RWPE1 (cell line): Measurements from ENCODE around the gene EXOC3L4.

Experiments used
- CTCF ChIA-PET: fragments of 350-600 bp; sonication (Branson Sonifier 250); formaldehyde crosslinking; extraction: SDS; loops from one replicate; lab custom pipeline; 2021; lab: Yijun Ruan, JAX
- POLR2A ChIA-PET: fragments of 400-600 bp; formaldehyde crosslinking; extraction: SDS; loops from one replicate; lab custom pipeline; 2020; ENCODE audit warnings: antibody characterized with exemption; ENCODE audit not compliant: low non-redundant PET; lab: Yijun Ruan, JAX
- DNase-seq: peaks from one replicate; pipeline ENCODE4 v3.0.0; 2012; ENCODE audit warnings: low spot score
- H3K27ac ChIP-seq: fragments of 450-650 bp; 2 replicates; pipeline ENCODE4 v1.5.1; 2017
- CTCF ChIP-seq: fragments of 450-650 bp; conservative IDR thresholded peaks from 2 replicates; pipeline ENCODE4 v1.5.1; 2017; ENCODE audit warnings: low read depth, mild to moderate bottlenecking

The EXOC3L4 gene

GRCh38 chr14:103081951-103082350, 12.6 kb upstream of the EXOC3L4 start:
- CTCF ChIA-PET = no interaction called here
- DNase-seq = no peak
- no peak for TF ChIP-seq CTCF
- POLR2A ChIA-PET = no interaction called here
- H3K27ac ChIP-seq = no peak overlapping the region

GRCh38 chr14:103084021-103084919, 10.3 kb upstream of the EXOC3L4 start, which contains the start of gene LBHD2:
TSS of gene LBHD2 (plus strand) at chr14:103084210. CDS start at chr14:103086013, 1,803 bp downstream.
- no peak for DNase-seq

GRCh38 chr14:103085106-103086091, 9.1 kb upstream of the EXOC3L4 start:
- POLR2A ChIA-PET = no interaction called here
- DNase-seq = no peak
- H3K27ac ChIP-seq = no peak overlapping the region
- TF ChIP-seq CTCF = no peak
- CTCF ChIA-PET = interaction anchor here (0.7 to 1.4 kb wide), 2 partner anchors 11 to 208 kb away, joined by 3 to 4 read pairs; no protein-coding TSS in a partner anchor

More at GRCh38 chr14:103084021-103084919, 10.3 kb upstream of the EXOC3L4 start, which contains the start of gene LBHD2:
- ChIA-PET POLR2A (no interaction called here), CTCF (interaction anchor here (0.9 kb wide), 1 partner anchor 21 kb away, joined by 3 read pairs; no protein-coding TSS in a partner anchor)
- no peak for TF ChIP-seq CTCF
- H3K27ac ChIP-seq = no peak within 1 kb of the TSS

GRCh38 chr14:103086771-103087342, 7.7 kb upstream of the EXOC3L4 start:
- H3K27ac ChIP-seq = no peak overlapping the region
- TF ChIP-seq CTCF = no peak
- DNase-seq = no peak
- CTCF ChIA-PET = interaction anchor here (0.7 to 1.6 kb wide), 4 partner anchors 8 to 17 kb away, joined by 3 to 4 read pairs (median 3); no protein-coding TSS in a partner anchor
- POLR2A ChIA-PET = interaction anchor here (0.7 kb wide), 1 partner anchor 247 kb away, joined by 4 read pairs; the partner anchor contains the start of gene EIF5

- no peak for DNase-seq
- ChIA-PET CTCF (interaction anchor here (0.7 to 1.6 kb wide), 3 partner anchors 9 to 16 kb away, joined by 3 to 4 read pairs (median 3); no protein-coding TSS in a partner anchor), POLR2A (interaction anchor here (0.7 kb wide), 1 partner anchor 247 kb away, joined by 4 read pairs; the partner anchor contains the start of gene EIF5)
- H3K27ac ChIP-seq = no peak overlapping the region
- no peak for TF ChIP-seq CTCF
Observed at GRCh38 chr14:103087343-103087835, 7.1 kb upstream of the EXOC3L4 start.
